Upper lobe of right lung (tissue), 1 donor: ENCODE data around the gene MAGEA9. TPM values are rescaled to one million over a fixed set of nuclear protein-coding genes. Genes with fewer than 3 reads are reported as not detected.

Source experiments
- ATAC-seq: fragments of 200-7000 bp; cut with Tn5 transposase; one replicate; pipeline ENCODE4 v1.9.1; 2020; ENCODE audit warnings: mild to moderate bottlenecking, moderate library complexity
- DNase-seq: peaks from one replicate; pipeline ENCODE4 v3.0.0-alpha.2; 2020
- H3K27ac ChIP-seq: fragments of 200-600 bp; one replicate; pipeline ENCODE4 v1.8.0; 2022
- H3K27me3 ChIP-seq: fragments of 200-600 bp; one replicate; pipeline ENCODE4 v1.8.0; 2022; ENCODE audit warnings: mild to moderate bottlenecking
- H3K36me3 ChIP-seq: fragments of 200-600 bp; one replicate; pipeline ENCODE4 v1.8.0; 2022
- H3K4me1 ChIP-seq: fragments of 200-600 bp; one replicate; pipeline ENCODE4 v1.8.0; 2022
- H3K4me3 ChIP-seq: fragments of 200-600 bp; one replicate; pipeline ENCODE4 v1.8.0; 2022; ENCODE audit warnings: mild to moderate bottlenecking
- H3K9me3 ChIP-seq: fragments of 200-600 bp; one replicate; pipeline ENCODE4 v1.8.0; 2022
- intact Hi-C: fragments of 100-400 bp; cut with DNase I; formaldehyde crosslinking; loops from one replicate; pipeline ENCODE4 v1.11.0; 2022
- total RNA-seq: library from RNA; stranded (reverse); fragmentation: NEBNext Ultra II Directional; extraction: Animal tissue kit (Norgen Biotek cat#: 25700); gene quantifications from one replicate; pipeline ENCODE4 v1.2.1, GENCODE V29; 2021
- TF ChIP-seq, protein P1 (sequence below): fragments of 200-600 bp; IDR thresholded peaks from one replicate; pipeline ENCODE4 v1.8.0; 2022; ENCODE audit warnings: antibody characterized with exemption
- donor health status: DM: no; HTN: yes; CAD: no; lungs with severe emphysema.

Gene MAGEA9
- total RNA-seq, 1 donor from 2014 or later, result not detected

DNA sequence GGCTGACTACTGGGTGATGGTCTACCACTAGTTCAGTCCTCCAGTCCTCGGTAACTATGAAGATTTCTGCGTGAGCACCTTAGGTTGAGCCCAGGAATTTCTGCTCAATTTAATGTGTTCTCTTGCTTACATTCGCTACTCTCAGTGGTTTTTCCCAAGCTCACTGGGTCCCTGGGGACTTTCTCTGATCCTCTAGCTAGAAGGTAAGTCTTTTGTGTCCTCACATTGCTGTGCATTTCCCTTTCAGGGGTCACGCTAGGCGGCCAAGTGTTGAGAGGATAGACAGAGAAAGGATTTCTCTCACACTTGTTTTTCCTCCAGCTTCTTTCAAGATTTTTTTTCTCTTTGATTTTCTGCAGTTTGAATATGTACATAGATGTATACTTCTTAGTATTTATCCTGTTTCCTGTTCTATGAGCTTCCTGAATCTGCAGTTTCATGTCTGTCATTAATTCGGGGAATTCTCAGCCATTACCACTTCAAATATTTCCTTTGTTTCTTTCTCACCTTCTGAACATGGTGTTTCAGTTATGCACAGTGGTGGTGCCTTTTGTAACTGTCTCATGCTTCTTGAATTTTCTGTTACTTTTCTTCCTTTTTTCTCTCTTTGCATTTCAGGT lies 17.5 kb downstream of the MAGEA9 start:
- intact Hi-C loops, result no loop called here
- DNase-seq (no peak), ATAC-seq (no peak)
- Histone ChIP-seq H3K4me3 (no peak overlapping the region), H3K36me3 (no peaks in the 10 kb centered on the region), H3K9me3 (no peaks in the 10 kb centered on the region), H3K27ac (no peak overlapping the region), H3K27me3 (no peaks in the 10 kb centered on the region), H3K4me1 (no peaks in the 10 kb centered on the region)
- TF ChIP-seq, protein P1, sequence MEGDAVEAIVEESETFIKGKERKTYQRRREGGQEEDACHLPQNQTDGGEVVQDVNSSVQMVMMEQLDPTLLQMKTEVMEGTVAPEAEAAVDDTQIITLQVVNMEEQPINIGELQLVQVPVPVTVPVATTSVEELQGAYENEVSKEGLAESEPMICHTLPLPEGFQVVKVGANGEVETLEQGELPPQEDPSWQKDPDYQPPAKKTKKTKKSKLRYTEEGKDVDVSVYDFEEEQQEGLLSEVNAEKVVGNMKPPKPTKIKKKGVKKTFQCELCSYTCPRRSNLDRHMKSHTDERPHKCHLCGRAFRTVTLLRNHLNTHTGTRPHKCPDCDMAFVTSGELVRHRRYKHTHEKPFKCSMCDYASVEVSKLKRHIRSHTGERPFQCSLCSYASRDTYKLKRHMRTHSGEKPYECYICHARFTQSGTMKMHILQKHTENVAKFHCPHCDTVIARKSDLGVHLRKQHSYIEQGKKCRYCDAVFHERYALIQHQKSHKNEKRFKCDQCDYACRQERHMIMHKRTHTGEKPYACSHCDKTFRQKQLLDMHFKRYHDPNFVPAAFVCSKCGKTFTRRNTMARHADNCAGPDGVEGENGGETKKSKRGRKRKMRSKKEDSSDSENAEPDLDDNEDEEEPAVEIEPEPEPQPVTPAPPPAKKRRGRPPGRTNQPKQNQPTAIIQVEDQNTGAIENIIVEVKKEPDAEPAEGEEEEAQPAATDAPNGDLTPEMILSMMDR, result no peak

DNA sequence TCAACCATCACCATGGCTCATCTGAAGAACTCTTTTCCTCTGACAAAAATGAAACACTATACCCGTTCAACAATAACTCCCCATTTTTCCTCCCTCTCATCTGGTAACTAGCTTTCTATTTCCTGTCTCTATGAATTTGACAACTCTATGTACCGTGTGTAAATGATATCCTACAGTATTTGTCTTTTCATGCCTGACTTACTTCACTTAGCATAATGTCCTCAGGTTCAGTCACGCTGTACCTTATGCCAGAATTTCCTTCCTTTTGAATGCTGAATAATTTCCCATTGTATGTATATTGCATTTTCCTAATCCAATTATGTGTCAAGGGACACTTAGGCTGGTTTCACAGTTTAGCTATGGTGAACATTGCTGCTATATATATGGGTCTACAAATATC lies 18.2 kb downstream of the MAGEA9 start:
- Histone ChIP-seq H3K27me3 (no peaks in the 10 kb centered on the region), H3K9me3 (no peaks in the 10 kb centered on the region), H3K27ac (no peak overlapping the region), H3K4me3 (no peak overlapping the region), H3K36me3 (no peaks in the 10 kb centered on the region), H3K4me1 (no peaks in the 10 kb centered on the region)
- no peak for ATAC-seq
- intact Hi-C loops, result no loop called here
- TF ChIP-seq, protein P1, result no peak
- DNase-seq, result no peak

DNA sequence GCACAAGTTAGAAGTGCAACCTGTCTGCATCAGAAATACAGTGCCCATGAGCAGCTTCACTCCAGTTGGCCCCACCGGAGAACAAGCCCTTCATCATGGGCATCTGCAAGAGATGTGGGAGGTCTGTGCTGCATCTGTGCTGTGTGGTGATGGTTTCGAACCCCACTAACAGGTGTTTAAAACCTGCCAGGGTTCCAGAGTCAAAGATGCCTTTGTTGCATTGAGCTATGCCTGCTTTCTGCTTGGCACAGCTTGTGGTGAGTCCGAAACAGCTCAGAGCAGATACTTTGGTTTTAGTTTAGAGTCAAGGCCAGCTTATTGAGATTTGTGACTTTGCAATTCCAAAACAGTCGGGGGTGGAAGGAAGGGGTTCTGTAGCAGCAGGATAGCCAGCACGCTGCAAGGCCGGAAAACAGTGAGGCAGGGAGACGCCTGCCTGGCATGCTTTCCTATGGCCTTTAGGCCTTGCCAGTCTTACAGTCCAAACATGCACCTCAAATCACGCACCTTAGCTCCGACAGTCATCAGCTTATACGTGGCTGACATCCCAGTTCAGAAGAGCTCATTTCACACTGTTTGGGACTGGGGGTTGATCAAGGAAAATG lies 21.8 kb downstream of the MAGEA9 start:
- Histone ChIP-seq H3K4me1 (no peaks in the 10 kb centered on the region), H3K4me3 (no peak overlapping the region), H3K9me3 (no peaks in the 10 kb centered on the region), H3K27ac (no peak overlapping the region), H3K27me3 (no peaks in the 10 kb centered on the region), H3K36me3 (no peaks in the 10 kb centered on the region)
- no peak for DNase-seq
- TF ChIP-seq, protein P1, result no peak
- intact Hi-C loops, result no loop called here
- ATAC-seq, result no peak

DNA sequence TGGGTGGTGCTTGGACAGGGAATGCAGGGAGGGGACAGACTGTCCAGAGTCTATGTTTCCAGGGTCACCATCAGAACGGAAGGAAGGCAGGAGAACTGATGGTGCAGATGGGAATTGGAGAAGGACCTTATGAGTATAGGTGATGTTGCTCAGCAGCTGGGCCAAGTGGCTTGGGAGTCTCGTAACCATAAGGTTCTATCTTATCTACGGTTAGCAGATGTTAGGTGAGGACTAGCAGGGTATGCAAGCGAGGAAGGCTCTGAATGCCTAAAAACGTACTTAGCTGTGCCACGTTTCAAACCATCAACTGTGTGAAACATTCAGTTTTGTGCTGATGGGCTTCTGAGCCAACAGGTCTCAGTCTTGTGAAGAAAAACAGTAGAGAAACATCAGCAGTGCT lies 22.4 kb downstream of the MAGEA9 start:
- no peak overlapping the region for H3K27ac ChIP-seq
- DNase-seq, result no peak
- H3K4me3 ChIP-seq, result no peak overlapping the region
- intact Hi-C loops, result no loop called here
- no peaks in the 10 kb centered on the region for H3K4me1 ChIP-seq
- no peak for ATAC-seq
- no peaks in the 10 kb centered on the region for H3K27me3 ChIP-seq
- no peaks in the 10 kb centered on the region for H3K36me3 ChIP-seq
- no peaks in the 10 kb centered on the region for H3K9me3 ChIP-seq
- TF ChIP-seq, protein P1, result no peak

DNA sequence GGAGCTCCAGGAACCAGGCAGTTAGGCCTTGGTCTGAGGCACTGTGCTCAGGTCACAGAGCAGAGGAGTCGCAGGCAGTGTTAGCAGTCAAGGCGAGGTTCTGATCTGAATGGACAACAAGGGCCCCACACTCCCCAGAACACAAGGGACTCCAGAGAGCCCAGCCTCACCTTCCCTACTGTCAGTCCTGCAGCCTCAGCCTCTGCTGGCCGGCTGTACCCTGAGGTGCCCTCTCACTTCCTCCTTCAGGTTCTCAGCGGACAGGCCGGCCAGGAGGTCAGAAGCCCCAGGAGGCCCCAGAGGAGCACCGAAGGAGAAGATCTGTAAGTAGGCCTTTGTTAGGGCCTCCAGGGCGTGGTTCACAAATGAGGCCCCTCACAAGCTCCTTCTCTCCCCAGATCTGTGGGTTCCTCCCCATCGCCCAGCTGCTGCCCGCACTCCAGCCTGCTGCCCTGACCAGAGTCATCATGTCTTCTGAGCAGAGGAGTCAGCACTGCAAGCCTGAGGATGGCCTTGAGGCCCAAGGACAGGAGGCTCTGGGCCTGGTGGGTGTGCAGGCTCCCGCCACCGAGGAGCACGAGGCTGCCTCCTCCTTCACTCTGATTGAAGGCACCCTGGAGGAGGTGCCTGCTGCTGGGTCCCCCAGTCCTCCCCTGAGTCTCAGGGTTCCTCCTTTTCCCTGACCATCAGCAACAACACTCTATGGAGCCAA lies 26.2 kb downstream of the MAGEA9 start:
- no peaks in the 10 kb centered on the region for H3K9me3 ChIP-seq
- TF ChIP-seq, protein P1, result no peak
- ATAC-seq, result no peak
- intact Hi-C loops, result no loop called here
- no peaks in the 10 kb centered on the region for H3K4me1 ChIP-seq
- H3K27ac ChIP-seq, result no peak overlapping the region
- no peak overlapping the region for H3K4me3 ChIP-seq
- H3K36me3 ChIP-seq, result no peaks in the 10 kb centered on the region
- H3K27me3 ChIP-seq, result no peaks in the 10 kb centered on the region
- DNase-seq, result no peak
